ENCODE measurements around the gene PRAC2. TPM values are rescaled to one million over a fixed set of nuclear protein-coding genes. Genes with fewer than 3 reads are reported as not detected.

PRAC2 gene
- total RNA-seq, 4 donors from 2014 or later, result 4.1 TPM; not detected in 3

DNA sequence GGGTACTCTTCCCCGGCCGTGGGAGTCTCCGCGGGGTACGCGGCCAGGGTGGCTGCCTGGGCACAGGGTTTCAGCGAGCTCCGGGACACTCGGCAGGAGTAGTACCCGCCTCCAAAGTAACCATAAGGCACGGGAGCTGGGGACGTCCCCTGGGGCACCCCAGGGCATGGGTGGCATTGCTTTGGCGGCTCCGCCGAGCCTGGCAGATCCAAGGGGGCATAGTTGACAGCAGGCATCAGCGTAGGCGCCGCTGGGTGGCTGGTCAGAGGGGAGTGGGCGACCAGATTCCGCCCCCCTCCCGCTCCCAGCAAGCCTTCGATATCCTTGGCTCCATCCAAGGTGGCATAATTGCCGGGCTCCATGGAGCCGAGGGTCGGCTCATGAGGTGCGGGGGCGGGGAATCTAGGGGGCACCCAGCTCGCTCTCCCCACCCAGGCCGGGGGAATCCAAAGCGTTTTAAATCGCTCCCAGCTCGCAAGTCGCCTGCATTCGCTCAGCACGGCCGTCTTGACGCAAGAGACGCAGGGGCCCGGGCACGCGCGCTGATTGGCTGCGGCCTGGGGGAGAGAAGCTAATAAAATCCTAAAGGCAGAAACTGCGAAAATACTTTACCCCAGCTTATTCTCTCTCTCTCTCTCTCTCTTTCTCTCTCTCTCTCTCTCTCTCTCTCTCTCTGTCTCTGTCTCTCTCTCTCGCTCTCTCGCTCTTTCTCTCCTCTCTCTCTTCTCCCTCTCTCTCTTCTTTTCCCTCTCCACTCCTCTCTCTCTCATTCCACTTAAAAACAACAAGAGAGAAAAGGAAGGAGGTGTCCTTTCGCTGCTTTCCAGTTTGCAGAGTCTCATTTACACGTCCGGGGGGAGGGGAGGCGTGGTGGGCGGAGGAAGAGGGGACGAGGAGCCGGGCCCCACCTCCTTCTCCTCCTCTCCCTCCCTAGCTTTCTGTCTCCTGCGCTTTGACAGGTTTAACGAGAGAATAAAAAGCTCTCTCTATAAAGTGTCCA is 5.5 kb downstream of the PRAC2 start, which contains the start of gene HOXB13:
Gene HOXB13 (minus strand): TSS at position 519 of the 1,000 bp plus-strand sequence. CDS start 157 bp downstream, at position 362.
- peak; percentile 54 for TF ChIP-seq POLR2A (IDR thresholded peaks at IDR 0.05)
- TF ChIP-seq, protein P1, sequence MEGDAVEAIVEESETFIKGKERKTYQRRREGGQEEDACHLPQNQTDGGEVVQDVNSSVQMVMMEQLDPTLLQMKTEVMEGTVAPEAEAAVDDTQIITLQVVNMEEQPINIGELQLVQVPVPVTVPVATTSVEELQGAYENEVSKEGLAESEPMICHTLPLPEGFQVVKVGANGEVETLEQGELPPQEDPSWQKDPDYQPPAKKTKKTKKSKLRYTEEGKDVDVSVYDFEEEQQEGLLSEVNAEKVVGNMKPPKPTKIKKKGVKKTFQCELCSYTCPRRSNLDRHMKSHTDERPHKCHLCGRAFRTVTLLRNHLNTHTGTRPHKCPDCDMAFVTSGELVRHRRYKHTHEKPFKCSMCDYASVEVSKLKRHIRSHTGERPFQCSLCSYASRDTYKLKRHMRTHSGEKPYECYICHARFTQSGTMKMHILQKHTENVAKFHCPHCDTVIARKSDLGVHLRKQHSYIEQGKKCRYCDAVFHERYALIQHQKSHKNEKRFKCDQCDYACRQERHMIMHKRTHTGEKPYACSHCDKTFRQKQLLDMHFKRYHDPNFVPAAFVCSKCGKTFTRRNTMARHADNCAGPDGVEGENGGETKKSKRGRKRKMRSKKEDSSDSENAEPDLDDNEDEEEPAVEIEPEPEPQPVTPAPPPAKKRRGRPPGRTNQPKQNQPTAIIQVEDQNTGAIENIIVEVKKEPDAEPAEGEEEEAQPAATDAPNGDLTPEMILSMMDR (IDR thresholded peaks at IDR 0.05), result no peak
- no peak for TF ChIP-seq POLR2AphosphoS5 (IDR thresholded peaks at IDR 0.05)
- TF ChIP-seq EP300 (IDR thresholded peaks at IDR 0.05; ENCODE audit: low read depth), result no peak
- H3K4me1 ChIP-seq, result peaks cover 12 to 45% (median 42%) of the 10 kb centered on the region in 4 donors
- 0 to 8% methylated on average over 11 to 55 of the region's 55 CpGs for WGBS, 2 donors (ENCODE audit: low coverage in 1 of 2)
- H3K36me3 ChIP-seq, result no peaks in the 10 kb centered on the region
- H3K9me3 ChIP-seq, result no peaks in the 10 kb centered on the region
- DNase-seq, result peak; percentile 73
- H3K27ac ChIP-seq, result peak within 1 kb of the TSS in 3 of 4 donors; percentile 10 to 86 (median 70)
- peak within 1 kb of the TSS in 3 of 4 donors; percentile 15 to 56 (median 51) for H3K4me3 ChIP-seq
- intact Hi-C loops (cut with DNase I; ENCODE audit: low total_unique reads), result loop anchor here (10.0 kb wide), 2 partner anchors 146 to 276 kb away; no protein-coding TSS in a partner anchor
- in situ Hi-C loops (cut with MboI; ENCODE audit: low pct_ligation_motif_present in 1 of 4, low pct_unique_long_range_greater_than_20kb in 1 of 4, low sequenced_read_pairs in 3 of 4), result no loop called here
- peaks cover 100% of the 10 kb centered on the region for H3K27me3 ChIP-seq

DNA sequence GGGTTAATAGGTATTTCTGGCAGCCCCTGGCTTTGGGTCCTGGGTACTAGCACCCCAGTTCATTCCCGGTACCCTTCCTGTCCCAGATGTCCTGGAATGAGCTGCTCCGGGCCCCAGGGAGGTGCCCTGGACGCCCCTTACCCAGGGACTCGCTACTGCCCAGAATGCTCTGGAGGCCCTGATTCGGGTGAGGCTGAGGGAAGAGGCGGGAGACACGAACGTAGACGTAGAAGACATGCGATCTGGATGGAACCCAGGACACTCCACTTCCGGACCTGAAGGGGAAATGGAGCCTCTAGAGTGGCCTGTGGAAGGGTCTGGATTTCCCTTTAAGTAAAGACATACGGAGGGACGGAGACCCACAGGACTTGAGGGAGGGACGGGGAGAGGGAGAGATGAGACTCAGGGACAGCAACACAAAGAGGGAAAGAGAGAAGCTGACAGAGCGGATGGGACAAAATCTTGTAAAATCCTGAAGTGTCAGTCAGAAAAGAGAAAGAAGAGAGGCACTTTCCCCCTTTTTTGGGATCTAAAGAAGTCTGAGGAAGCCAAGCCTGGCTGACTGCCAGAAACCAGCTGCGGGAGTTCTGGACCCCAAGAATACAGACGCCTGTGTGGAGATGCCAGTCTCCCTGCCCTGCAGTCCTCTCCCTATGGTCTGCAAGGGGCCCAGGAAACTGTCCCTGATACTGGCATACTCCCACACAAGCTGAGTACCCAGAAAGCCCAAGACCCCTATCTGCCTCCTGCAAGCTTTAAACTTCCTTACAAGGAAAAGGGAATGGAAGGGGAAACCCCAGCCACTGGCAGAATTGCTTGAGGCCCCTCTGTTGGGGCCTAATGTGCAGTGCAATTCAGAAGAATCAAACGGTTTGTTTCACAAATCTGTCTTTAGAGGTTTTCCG is 6.6 kb downstream of the PRAC2 start:
- in situ Hi-C loops (cut with MboI; ENCODE audit: low pct_ligation_motif_present in 1 of 4, low pct_unique_long_range_greater_than_20kb in 1 of 4, low sequenced_read_pairs in 3 of 4), result loop anchor here in 3 of 4 donors (10.0 kb wide), 2 partner anchors 55 to 65 kb away; no protein-coding TSS in a partner anchor

GRCh38 chr17:48730240-48730550 is 7.2 kb downstream of the PRAC2 start:
- intact Hi-C loops (cut with DNase I; ENCODE audit: low total_unique reads), result no loop called here
- H3K27ac ChIP-seq, result no peak overlapping the region
- H3K4me1 ChIP-seq, result peaks cover 6 to 31% (median 26%) of the 10 kb centered on the region in 4 donors
- WGBS, 2 donors (ENCODE audit: low coverage in 1 of 2), result 49 to 61% methylated on average over 2 to 3 of the region's 3 CpGs
- TF ChIP-seq EP300 (IDR thresholded peaks at IDR 0.05; ENCODE audit: low read depth), result no peak
- TF ChIP-seq, protein P1 (IDR thresholded peaks at IDR 0.05), result no peak
- TF ChIP-seq POLR2AphosphoS5 (IDR thresholded peaks at IDR 0.05), result no peak
- no peak for TF ChIP-seq POLR2A (IDR thresholded peaks at IDR 0.05)
- H3K36me3 ChIP-seq, result no peaks in the 10 kb centered on the region
- H3K9me3 ChIP-seq, result no peaks in the 10 kb centered on the region
- peaks cover 100% of the 10 kb centered on the region for H3K27me3 ChIP-seq
- H3K4me3 ChIP-seq, result no peak overlapping the region
- no peak for DNase-seq
- in situ Hi-C loops (cut with MboI; ENCODE audit: low pct_ligation_motif_present in 1 of 4, low pct_unique_long_range_greater_than_20kb in 1 of 4, low sequenced_read_pairs in 3 of 4), result loop anchor here in 3 of 4 donors (10.0 kb wide), 2 partner anchors 55 to 65 kb away; no protein-coding TSS in a partner anchor

More for the DNA sequence above, 6.6 kb downstream of the PRAC2 start:
- WGBS, 2 donors (ENCODE audit: low coverage in 1 of 2), result 15 to 21% methylated on average over 5 to 19 of the region's 19 CpGs
- TF ChIP-seq, protein P1 (IDR thresholded peaks at IDR 0.05), result no peak
- TF ChIP-seq POLR2AphosphoS5 (IDR thresholded peaks at IDR 0.05) (no peak), POLR2A (IDR thresholded peaks at IDR 0.05) (no peak), EP300 (IDR thresholded peaks at IDR 0.05; ENCODE audit: low read depth) (no peak)
- Histone ChIP-seq H3K4me1 (peaks cover 12 to 37% (median 32%) of the 10 kb centered on the region in 4 donors), H3K27me3 (peaks cover 100% of the 10 kb centered on the region), H3K9me3 (no peaks in the 10 kb centered on the region), H3K4me3 (peak overlapping the region in 2 of 4 donors; percentile 51 to 56), H3K36me3 (no peaks in the 10 kb centered on the region), H3K27ac (peak overlapping the region in 2 of 4 donors; percentile 70 to 86)
- no peak for DNase-seq
- intact Hi-C loops (cut with DNase I; ENCODE audit: low total_unique reads), result loop anchor here (10.0 kb wide), 2 partner anchors 145 to 275 kb away; no protein-coding TSS in a partner anchor

All from transverse colon (tissue), 4 donors.